HG03139 (cell line): ENCODE results near the gene DHDH.

Experiments
- ATAC-seq: cut with Tn5 transposase; IDR thresholded peaks from one replicate; pipeline ENCODE4 v1.9.1; 2021; ENCODE audit not compliant: unreplicated experiment

DHDH gene

DNA sequence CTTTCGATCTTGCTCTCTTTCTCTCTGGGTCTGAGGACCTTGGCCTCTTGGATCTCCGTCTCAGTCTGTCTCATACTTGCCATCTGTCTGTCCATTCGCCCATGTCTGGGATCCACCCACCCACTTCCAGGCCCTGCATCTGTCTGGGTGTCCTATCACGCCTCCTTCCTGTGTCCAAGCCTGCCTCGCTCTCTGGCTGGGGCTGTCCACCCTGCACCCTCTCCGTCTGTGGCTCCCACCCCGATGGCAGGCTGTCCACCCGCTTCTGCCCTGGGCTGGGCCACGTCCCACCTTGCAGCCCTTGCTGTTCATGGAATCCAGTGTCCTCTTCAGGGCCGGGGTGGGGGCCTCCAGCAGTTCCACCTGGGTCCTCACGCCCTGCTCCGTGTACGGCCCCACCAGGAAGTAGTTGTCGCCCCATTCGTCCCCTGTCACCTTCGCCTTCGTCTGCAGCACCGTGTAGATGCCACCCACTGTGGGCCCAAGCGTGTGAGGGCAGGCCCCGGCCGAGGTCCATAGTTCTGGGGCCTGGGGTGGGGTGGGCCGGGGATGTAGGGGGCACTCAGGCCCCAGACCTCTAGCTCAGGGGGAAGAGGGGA, 57.6 kb downstream of the DHDH start:
- no peak for ATAC-seq

DNA sequence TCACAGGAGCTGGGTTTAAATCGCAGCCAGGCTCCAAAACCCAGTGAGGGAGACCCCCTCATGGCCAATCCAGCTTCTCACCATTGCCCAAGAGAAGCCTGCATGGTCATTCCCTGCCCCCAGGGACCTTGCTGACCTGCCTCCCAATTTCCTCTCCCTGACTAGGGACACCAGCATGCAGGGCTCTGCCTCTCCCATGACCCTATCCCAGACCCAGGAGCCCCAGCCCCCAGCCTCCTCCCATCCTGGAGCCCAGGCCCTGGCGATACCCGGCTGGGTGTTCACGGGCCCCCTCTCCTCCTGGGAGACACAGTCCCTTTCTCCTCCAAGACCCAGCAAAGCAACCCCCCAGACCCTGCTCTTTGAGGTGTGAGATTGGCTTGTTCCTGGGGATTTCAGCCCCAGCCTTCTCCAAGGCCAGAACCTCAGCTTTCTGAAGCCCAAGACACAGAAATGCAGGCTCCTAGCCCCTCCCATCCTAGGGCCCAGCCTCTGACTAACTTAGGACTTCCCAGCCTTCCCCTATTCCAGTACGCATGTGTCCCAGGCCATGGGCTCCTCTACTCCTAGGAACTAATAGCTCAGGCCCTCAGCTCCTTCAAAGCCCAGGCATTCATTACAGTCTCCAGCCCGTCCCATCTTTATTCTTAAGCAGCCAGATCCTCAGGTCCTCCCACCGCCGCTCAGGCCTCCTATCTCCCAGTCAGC, 58.5 kb downstream of the DHDH start:
- no peak for ATAC-seq

DNA sequence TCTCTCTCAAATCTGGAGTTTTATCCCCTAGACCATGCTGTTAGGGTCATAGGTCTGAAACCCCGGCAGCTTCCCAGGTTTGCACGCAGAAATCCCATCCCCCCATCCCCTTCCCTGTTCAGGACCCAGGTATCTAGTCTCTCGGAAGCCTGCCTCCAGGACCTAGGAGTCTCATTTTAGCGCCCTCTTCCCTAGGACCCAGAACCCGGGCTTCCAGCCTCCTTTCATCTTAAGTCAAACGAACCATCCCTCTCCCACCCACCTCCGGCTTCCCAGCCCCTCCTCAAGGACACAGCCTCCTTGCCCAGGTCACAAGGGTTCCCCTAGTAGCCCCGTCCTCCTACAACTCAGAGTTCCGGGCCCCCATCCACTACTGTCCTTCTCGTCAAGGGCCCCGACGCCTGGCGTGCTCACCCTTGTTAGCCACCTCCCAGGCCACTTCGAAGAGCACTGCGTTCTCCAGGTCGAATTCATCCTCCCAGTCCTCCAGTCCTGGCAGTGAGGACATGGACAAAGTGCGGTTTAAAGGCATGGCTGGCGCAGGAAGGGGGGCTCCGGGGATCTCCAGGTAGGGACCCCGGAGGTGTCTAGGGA, 59.2 kb downstream of the DHDH start:
- ATAC-seq = no peak

DNA sequence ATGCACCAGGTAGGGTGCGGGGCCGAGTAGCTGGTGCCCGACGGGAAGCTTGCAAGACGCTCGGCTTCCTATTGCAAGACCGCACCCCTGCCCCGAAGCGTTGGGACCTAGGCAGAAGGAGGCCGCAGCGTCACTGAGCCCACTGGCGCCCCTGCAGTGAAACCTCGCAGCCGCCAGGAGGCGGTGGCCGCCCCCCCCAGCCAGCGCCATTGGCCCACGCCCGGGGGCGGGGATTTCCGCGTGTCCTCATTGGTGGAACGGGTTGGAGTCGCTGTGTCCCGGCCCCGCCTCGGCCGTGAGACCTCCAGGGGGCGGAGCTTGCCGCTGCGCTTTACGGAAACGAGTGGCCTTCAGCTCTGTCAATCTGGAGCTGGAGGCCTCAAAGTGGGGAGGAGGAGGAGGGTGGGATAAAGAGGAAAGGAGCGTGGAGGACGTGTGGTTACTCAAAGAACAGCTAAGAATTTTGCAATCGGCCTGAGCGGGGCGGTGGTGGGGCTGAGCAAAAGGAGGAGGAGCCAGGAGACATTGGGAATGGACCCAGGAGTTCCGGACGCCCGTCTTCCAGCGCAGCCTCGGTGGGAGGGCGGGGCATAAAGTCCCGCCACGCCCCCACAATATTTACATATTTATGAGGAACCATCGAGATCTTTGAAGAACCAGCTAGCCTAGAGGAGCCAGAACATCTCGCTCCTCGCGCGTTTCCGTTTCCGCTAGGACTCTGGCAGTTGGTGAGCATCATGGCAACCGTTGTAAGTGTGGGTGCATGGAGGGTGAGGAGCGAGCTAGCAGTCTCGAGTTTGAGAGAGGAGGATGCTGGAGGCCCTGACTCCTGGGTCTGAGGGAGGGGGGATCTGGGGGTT, 59.9 kb downstream of the DHDH start, which contains the start of the genes GYS1 and RUVBL2:
GYS1 (minus strand) TSS at position 135 of the 860 bp plus-strand sequence. CDS start 197 bp downstream, outside the sequence.
RUVBL2 (plus strand) TSS at position 713 of the 860 bp plus-strand sequence; CDS start at position 738, 25 bp downstream.
- peak; percentile 87 for ATAC-seq

DNA sequence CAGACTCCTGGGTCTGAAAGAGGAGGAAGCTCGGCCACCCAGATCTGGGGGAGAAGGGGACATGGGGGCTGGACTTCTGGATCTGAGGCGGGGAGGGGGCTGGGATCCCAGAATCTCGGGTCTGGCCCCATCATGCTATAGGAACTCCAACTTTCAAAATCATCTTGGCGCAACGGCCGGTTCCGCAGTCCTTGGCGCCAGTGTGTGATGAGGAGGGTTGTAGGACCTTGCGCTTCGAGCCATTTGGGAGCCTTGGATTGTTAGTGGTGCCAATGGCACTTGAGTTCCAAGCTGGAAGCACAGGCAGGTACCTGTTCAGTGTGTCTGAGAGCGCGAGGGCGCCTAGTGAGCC, 60.5 kb downstream of the DHDH start:
- no peak for ATAC-seq
